ENCODE results near the gene HDAC4. TPM values are rescaled to one million over a fixed set of nuclear protein-coding genes. Genes with fewer than 3 reads are reported as not detected.

The HDAC4 gene
- total and polyA plus RNA-seq, 10 of the 15 experiments (the other 5 are each of a cell fraction or from before 2014, with no cell fraction given): 0.22 to 15.7 (median 4.8) TPM

DNA sequence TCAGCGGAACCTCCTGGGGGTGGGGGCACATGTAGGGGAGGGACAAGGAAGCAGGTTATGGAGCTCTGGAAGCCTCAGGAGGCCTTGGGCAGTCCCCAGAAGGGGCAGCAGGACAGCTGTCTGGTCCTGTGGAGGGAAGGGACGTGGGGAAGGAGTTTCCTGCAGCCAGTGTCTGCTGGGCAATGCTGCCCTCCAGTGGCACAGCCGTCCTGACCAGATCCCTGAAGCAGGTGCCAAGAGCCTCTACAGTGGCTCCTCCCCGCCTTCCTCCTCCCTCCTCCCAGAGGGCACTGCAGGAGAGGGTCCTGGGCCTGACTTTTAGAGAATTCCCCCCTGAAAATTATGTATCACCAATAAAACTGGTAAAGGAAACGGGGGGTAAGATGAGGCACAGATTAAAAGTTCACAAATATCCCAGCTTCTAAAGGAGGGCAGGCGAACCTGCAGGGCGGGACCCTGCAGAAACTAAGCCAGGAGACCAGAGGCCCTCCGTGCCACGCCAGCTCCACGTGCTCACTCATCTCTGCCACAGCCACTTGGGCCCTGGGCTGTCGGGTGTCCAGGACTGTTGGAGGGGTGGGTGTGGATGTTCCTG, 294.4 kb downstream of the HDAC4 start (continued):
- TF ChIP-seq, protein P1, sequence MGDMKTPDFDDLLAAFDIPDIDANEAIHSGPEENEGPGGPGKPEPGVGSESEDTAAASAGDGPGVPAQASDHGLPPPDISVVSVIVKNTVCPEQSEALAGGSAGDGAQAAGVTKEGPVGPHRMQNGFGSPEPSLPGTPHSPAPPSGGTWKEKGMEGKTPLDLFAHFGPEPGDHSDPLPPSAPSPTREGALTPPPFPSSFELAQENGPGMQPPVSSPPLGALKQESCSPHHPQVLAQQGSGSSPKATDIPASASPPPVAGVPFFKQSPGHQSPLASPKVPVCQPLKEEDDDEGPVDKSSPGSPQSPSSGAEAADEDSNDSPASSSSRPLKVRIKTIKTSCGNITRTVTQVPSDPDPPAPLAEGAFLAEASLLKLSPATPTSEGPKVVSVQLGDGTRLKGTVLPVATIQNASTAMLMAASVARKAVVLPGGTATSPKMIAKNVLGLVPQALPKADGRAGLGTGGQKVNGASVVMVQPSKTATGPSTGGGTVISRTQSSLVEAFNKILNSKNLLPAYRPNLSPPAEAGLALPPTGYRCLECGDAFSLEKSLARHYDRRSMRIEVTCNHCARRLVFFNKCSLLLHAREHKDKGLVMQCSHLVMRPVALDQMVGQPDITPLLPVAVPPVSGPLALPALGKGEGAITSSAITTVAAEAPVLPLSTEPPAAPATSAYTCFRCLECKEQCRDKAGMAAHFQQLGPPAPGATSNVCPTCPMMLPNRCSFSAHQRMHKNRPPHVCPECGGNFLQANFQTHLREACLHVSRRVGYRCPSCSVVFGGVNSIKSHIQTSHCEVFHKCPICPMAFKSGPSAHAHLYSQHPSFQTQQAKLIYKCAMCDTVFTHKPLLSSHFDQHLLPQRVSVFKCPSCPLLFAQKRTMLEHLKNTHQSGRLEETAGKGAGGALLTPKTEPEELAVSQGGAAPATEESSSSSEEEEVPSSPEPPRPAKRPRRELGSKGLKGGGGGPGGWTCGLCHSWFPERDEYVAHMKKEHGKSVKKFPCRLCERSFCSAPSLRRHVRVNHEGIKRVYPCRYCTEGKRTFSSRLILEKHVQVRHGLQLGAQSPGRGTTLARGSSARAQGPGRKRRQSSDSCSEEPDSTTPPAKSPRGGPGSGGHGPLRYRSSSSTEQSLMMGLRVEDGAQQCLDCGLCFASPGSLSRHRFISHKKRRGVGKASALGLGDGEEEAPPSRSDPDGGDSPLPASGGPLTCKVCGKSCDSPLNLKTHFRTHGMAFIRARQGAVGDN (IDR thresholded peaks at IDR 0.05): no peak

DNA sequence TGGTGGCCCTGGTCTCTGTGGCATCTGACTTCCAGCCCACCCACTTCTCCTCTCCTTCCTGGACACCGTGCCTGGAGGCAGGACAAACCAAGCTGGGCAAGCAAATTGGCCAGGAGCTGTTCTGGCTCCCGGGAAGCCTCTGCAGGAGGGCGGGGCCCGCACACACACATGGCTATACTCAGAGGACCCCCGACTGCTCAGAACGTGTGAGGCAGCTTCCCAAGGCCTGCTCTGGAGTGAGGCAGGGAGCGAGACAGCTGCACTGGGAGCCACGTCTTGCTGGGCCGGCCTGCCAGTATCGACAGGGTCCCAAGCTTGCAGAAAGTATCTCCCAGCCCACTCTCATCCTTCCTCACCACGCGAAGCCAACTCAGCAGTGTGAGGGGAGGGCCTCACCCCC, 295.6 kb downstream of the HDAC4 start:
- DNase-seq (ENCODE audit: low read depth, low spot score) (no peak), FAIRE-seq (no peak), ATAC-seq (no peak)
- no peak overlapping the region for H2AFZ ChIP-seq (ENCODE audit: control insufficient read depth, low read depth, low read length)
- no peaks in the 10 kb centered on the region for H3K9me3 ChIP-seq (replicated peaks; ENCODE audit: control insufficient read depth, insufficient read depth, low read length)
- H3K27me3 ChIP-seq (replicated peaks in 1 of 2; ENCODE audit: control insufficient read depth in 2 of 2, insufficient read depth in 2 of 2, low read length in 1 of 2): no peaks in the 10 kb centered on the region
- H3K4me1 ChIP-seq (ENCODE audit: control insufficient read depth, insufficient read depth, low read length): no peaks in the 10 kb centered on the region
- H3K9ac ChIP-seq (ENCODE audit: control insufficient read depth, insufficient read depth, low read length): no peak overlapping the region
- intact Hi-C loops (cut with micrococcal nuclease; ENCODE audit: unreplicated experiment) (no loop called here), in situ Hi-C loops (cut with MboI) (no loop called here)
- ChIA-PET RAD21 (ENCODE audit: unreplicated experiment) (no interaction called here), POLR2A (no interaction called here), SMC1A (ENCODE audit: uncharacterized antibody, unreplicated experiment) (no interaction called here), CTCF (no interaction called here)
- H3K36me3 ChIP-seq (ENCODE audit: control insufficient read depth in 2 of 2, insufficient read depth in 2 of 2, low read length in 1 of 2): no peaks in the 10 kb centered on the region
- H3K4me3 ChIP-seq: no peak overlapping the region
- 73% methylated on average over 10 of the region's 12 CpGs for WGBS (ENCODE audit: insufficient coverage, insufficient replicate concordance, low lambda C conversion rate, missing lambda C conversion rate)
- no peaks in the 10 kb centered on the region for H4K20me1 ChIP-seq (ENCODE audit: control insufficient read depth, insufficient read depth)
- H3K27ac ChIP-seq (ENCODE audit: control insufficient read depth, insufficient read depth): no peak overlapping the region
- no peak overlapping the region for H3K4me2 ChIP-seq (ENCODE audit: control insufficient read depth, insufficient read depth)
- H3K79me2 ChIP-seq (ENCODE audit: control insufficient read depth, insufficient read depth, low read length): no peaks in the 10 kb centered on the region
- no TSS peak for BruUV-seq (replicated peaks)
- TF ChIP-seq, protein P2, sequence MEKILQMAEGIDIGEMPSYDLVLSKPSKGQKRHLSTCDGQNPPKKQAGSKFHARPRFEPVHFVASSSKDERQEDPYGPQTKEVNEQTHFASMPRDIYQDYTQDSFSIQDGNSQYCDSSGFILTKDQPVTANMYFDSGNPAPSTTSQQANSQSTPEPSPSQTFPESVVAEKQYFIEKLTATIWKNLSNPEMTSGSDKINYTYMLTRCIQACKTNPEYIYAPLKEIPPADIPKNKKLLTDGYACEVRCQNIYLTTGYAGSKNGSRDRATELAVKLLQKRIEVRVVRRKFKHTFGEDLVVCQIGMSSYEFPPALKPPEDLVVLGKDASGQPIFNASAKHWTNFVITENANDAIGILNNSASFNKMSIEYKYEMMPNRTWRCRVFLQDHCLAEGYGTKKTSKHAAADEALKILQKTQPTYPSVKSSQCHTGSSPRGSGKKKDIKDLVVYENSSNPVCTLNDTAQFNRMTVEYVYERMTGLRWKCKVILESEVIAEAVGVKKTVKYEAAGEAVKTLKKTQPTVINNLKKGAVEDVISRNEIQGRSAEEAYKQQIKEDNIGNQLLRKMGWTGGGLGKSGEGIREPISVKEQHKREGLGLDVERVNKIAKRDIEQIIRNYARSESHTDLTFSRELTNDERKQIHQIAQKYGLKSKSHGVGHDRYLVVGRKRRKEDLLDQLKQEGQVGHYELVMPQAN (conservative IDR thresholded peaks at IDR 0.05): no peak
- TF ChIP-seq RELA (IDR thresholded peaks at IDR 0.05; ENCODE audit: borderline replicate concordance, partially characterized antibody) (no peak), MYB (IDR thresholded peaks at IDR 0.05; ENCODE audit: borderline replicate concordance, low read depth, low read length) (no peak), RB1 (IDR thresholded peaks at IDR 0.05; ENCODE audit: borderline replicate concordance) (no peak), STAT1 (conservative IDR thresholded peaks at IDR 0.05) (no peak), CHD2 (IDR thresholded peaks at IDR 0.05; ENCODE audit: borderline replicate concordance, low read depth, low read length) (no peak), NFIC (IDR thresholded peaks at IDR 0.05; ENCODE audit: low read depth, low read length) (no peak), IRF4 (IDR thresholded peaks at IDR 0.05; ENCODE audit: low read depth, low read length) (no peak), KLF5 (IDR thresholded peaks at IDR 0.05; ENCODE audit: partially characterized antibody) (no peak), TAF1 (IDR thresholded peaks at IDR 0.05; ENCODE audit: borderline replicate concordance, low read depth, low read length) (no peak), PML (IDR thresholded peaks at IDR 0.05; ENCODE audit: low read length) (no peak), BMI1 (IDR thresholded peaks at IDR 0.05; ENCODE audit: borderline replicate concordance) (no peak), JUNB (IDR thresholded peaks at IDR 0.05) (no peak), HDGF (IDR thresholded peaks at IDR 0.05) (no peak)
- TF ChIP-seq, protein P3, sequence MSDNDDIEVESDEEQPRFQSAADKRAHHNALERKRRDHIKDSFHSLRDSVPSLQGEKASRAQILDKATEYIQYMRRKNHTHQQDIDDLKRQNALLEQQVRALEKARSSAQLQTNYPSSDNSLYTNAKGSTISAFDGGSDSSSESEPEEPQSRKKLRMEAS (IDR thresholded peaks at IDR 0.05; ENCODE audit: low read depth, low read length): no peak
- TF ChIP-seq, protein P4, sequence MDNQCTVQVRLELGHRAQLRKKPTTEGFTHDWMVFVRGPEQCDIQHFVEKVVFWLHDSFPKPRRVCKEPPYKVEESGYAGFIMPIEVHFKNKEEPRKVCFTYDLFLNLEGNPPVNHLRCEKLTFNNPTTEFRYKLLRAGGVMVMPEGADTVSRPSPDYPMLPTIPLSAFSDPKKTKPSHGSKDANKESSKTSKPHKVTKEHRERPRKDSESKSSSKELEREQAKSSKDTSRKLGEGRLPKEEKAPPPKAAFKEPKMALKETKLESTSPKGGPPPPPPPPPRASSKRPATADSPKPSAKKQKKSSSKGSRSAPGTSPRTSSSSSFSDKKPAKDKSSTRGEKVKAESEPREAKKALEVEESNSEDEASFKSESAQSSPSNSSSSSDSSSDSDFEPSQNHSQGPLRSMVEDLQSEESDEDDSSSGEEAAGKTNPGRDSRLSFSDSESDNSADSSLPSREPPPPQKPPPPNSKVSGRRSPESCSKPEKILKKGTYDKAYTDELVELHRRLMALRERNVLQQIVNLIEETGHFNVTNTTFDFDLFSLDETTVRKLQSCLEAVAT (IDR thresholded peaks at IDR 0.05): no peak

Data from GM12878 (cell line).